HG03575 (cell line): ENCODE data around the gene TSPOAP1.

Source experiments
- ATAC-seq: cut with Tn5 transposase; IDR thresholded peaks from one replicate; pipeline ENCODE4 v1.9.1; 2021; ENCODE audit not compliant: unreplicated experiment, insufficient number of reproducible peaks, low FRiP score; ENCODE audit errors: extremely low read depth

Gene TSPOAP1

GRCh38 chr17:58310511-58311428 lies 17.8 kb downstream of the TSPOAP1 start:
- ATAC-seq, result no peak

DNA sequence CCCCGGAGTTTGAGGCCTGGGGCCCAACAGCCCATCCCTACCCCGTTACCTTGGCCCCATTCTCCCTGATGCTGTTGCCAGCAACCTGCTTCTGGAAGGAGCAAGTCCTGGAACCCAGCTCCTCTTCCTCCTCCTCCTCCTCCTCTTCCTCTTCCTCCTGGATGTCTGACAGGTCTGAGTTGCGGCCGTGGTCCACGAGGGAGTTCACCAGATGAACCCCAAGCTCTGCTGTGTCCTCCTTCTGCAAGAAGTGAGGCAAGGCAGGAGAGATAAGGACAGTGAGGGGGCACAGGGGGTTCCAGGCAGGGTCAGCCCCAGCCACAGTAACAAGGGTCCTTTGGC lies 18.7 kb downstream of the TSPOAP1 start:
- ATAC-seq, result no peak

GRCh38 chr17:58308985-58309917 lies 19.3 kb downstream of the TSPOAP1 start:
- no peak for ATAC-seq

DNA sequence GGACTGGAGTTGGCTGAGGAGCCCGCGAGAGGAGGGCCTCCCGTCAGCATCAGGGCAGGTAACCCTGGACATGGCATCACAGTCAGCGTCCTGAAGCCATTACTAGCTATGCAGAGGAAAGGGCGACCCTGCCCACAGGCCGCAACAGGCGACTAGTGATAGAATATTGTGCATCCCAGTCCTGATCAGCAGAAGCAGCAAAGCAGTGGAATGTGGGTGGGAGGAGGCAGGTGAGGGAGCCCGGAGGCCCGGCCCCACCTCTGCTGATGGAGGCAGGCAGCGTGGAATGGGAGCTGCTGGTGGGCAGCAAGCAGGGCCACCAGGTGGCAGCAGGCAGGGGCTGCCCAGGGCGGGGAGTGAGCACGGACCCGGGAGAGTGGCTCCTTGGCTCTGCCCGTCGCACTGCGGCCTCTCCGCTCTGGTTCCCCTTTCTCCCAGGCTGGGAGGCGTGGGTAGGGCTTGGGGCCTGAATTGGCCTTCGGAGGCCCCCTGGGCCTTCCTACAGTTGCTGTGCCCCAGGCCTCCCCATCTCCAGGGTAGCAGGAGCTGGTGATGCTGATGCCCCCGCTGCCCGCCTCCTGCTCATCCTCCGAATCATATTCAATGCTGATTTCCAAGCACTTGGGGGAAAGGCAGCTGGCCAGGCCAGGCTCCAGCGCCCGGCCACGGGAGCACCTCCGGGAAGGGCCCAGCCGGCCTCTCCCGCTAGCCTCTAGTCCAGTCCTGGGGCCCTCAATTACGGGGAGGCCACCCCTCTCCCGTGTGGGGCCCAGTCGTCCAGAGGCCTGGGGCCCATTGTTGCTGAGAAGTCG lies 20.2 kb downstream of the TSPOAP1 start:
- no peak for ATAC-seq

DNA sequence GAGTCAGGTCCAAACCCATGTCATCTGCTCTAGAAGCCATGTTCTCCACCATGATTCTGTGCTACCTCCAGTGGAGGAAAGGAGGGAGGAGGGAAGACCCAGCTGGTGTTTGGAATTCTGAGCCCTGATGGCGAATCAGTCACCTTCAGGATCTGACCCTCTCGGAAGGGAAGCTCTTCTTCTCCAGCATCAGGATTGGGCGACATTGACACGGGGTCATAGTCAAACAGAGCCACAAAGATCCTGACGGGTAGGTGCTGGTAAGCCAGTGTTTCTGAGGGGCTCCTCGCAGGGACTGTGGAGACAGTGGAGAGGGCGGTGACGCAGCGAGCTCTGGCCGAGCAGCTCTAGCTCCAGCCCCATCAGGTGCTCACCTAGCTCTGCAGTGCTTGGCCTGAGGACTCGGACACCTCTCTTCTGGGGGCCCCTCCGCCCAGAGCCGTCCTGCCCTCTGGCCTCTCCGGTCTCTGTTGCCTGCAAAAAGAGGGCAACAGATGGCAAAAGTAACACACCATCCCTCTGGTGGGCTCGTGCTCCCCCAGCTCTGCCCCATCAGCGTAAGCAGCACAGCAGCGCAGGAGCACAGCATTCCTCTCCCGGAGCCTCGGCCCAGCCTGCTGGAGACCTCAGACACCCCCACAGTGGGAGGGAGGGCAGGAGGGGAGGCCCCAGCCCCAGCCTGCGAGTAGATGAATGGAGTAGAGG lies 21.0 kb downstream of the TSPOAP1 start:
- no peak for ATAC-seq

- ATAC-seq, result no peak
These were observed 22.3 kb downstream of the TSPOAP1 start for GRCh38 chr17:58306131-58306951.

GRCh38 chr17:58305626-58306025 lies 23.0 kb downstream of the TSPOAP1 start:
- no peak for ATAC-seq

DNA sequence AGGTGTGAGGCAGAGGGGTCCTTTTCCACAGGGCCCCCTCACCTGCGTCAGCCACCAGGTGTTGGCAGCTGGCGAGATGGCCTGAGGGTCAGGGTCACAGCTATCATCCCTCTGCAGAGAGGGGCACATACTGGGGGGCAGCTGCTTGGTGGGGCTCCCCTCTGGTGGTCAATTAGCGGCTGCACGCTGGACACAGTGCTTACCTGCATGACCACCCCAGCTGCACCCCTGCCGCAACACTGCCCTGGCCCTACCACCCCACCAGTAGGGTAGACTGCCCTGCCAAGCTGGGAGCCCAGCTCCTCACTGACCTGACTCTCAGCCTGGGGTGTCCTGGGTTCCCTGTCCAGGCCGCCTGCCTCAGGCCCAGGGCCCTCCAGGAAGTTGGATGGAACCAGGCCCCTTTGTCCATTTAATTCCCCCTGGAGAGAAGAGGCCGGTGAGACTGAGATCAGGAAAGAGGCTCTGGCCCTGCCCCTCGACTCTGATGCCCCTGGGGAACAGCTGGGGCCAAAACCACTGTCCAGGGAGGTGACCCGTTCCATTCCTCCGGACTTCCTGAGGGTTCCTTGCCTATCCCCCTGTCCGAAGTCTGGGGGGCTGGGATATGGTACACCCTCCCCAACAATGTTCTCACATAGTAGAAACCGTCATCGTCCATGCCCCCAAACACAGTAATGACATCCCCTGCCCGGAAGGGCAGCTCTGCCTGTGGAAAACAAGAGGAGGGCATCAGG lies 23.7 kb downstream of the TSPOAP1 start:
- ATAC-seq, result no peak

- ATAC-seq, result no peak
These were observed 24.4 kb downstream of the TSPOAP1 start for GRCh38 chr17:58303971-58304749.

GRCh38 chr17:58302919-58303585 lies 25.5 kb downstream of the TSPOAP1 start:
- ATAC-seq, result no peak

DNA sequence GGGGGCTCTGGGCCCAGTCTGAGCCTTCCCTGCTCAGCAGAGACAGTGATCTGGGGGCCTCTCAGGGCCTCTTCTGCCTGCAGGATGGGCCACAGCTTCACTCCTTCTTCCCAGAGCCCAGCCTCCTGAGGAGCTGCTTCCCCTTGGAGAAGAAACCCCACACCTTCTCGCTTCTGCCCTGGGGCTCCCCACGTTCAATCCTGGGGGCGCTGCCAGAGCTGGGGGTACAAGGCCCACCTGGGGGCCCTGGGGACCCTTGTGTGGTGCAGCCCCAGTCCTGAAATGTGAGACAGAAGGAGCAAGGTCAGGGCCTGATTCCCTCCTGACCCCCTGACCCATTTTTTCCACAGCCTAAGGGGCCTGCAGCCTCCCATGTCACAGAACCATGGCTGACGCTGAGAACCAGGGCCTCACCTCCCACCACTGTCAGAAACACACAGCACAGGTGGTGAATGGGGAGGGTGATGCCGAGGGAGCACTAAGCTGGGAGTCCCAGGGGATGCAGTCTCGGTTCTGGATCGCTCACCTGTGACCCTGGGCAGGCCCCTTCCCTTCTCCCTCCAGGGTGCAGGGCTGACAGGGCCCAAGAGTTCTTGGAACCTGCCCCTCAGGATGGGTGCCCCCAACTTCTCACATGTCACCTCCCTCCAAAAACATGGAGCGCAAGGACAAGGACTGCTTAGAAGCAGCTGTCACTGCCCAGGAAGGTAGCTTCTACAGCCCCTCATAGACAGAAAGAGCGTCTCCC lies 26.2 kb downstream of the TSPOAP1 start:
- no peak for ATAC-seq

GRCh38 chr17:58301504-58302150 lies 27.0 kb downstream of the TSPOAP1 start:
- ATAC-seq, result no peak

- ATAC-seq, result no peak
These were observed 28.3 kb downstream of the TSPOAP1 start for GRCh38 chr17:58300336-58300735.

DNA sequence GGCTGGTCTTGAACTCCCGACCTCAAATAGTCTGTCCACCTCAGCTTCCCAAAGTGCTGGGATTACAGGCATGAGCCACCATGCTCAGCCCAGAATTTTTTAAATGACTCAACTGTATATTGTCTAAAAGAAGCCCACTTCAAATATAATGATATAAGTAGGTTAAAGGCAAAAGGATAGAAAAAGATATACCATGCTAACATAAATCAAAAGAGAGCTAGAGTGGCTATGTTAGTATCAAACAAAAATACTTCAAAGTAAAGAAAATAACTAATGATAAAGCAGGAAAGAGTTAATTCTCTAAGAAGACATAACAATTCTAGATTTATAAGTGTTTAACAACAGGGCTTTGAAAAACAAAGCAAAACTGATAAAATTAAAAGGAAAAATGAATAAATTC lies 34.6 kb downstream of the TSPOAP1 start:
- ATAC-seq, result no peak

- ATAC-seq, result no peak
These were observed 37.3 kb downstream of the TSPOAP1 start for GRCh38 chr17:58291246-58291645.
